GM12864 (cell line): ENCODE data around the gene AMZ1.

Experiments
- DNase-seq: peaks from one replicate; pipeline ENCODE4 v3.0.0-alpha.2; 2011; ENCODE audit warnings: low read depth
- H3K4me3 ChIP-seq: 2 replicates; pipeline ENCODE4 v1.5.1; 2011; ENCODE audit warnings: mild to moderate bottlenecking, low read depth, low read length, control low read depth
- TF ChIP-seq, protein P1 (sequence below): IDR thresholded peaks from 2 replicates; pipeline ENCODE4 v1.5.1; 2011; ENCODE audit warnings: low read depth, mild to moderate bottlenecking, moderate library complexity, low read length, control low read depth, inconsistent platforms; ENCODE audit errors: missing control alignments

AMZ1 gene

DNA sequence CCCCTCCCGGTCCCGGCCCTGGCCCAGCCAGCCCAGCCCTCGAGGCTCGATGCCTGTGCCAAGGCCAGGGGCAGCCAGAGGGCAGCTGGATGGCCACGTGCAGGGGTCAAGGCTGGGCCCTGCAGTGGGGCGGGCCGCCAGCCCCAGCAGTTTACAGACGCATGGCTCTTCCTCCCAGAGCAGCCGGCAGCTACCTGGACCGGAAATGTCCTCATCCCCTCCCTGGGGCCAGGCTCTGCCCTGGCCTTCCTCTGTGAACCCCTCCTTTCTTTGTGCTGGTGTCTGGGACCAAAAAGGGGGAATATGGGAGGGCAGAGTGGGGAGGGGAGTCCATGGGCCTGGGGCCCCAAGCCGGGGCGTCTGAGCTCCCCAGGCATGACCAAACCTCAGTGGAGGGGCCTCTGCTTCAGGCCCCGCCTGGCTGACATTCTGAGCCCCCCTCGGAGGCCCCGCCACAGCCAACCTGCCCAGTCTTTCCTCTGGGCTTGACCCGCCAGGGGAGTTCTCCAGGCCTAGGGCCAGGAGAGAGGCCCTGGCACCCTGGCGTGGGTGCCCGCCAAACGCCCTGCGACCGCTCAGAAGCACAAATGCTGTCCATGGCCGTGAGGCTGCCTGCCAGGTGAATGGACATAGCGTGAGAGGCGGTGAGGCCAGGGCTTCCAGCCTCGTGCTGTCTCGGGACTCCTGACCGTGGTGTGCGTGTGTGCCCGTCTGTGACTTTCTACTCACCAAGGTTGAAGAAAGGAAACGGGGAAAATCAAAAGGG is 24.7 kb upstream of the AMZ1 start:
- no peak overlapping the region for H3K4me3 ChIP-seq
- TF ChIP-seq, protein P1, sequence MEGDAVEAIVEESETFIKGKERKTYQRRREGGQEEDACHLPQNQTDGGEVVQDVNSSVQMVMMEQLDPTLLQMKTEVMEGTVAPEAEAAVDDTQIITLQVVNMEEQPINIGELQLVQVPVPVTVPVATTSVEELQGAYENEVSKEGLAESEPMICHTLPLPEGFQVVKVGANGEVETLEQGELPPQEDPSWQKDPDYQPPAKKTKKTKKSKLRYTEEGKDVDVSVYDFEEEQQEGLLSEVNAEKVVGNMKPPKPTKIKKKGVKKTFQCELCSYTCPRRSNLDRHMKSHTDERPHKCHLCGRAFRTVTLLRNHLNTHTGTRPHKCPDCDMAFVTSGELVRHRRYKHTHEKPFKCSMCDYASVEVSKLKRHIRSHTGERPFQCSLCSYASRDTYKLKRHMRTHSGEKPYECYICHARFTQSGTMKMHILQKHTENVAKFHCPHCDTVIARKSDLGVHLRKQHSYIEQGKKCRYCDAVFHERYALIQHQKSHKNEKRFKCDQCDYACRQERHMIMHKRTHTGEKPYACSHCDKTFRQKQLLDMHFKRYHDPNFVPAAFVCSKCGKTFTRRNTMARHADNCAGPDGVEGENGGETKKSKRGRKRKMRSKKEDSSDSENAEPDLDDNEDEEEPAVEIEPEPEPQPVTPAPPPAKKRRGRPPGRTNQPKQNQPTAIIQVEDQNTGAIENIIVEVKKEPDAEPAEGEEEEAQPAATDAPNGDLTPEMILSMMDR, result no peak
- no peak for DNase-seq

DNA sequence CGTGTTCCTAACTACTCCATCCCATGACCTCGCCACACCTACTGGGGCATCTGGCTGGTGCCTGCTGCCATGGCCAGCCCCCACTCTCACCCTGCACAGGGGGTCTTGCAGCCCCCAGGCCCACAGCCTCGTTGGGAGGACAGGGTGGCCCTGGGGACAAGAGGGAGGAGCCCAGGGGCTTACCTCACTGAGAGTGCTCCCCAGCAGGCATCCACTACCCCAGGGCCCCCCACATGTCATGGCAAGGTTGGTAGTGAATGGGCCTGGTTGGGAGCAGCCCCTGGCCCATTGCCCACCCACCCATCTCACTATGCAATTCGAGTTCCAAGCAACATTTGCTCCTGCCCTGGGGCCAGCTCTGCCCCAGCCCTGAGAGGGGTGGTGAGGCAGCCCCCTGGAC is 24.0 kb upstream of the AMZ1 start:
- TF ChIP-seq, protein P1, result no peak
- no peak for DNase-seq
- H3K4me3 ChIP-seq, result no peak overlapping the region

DNA sequence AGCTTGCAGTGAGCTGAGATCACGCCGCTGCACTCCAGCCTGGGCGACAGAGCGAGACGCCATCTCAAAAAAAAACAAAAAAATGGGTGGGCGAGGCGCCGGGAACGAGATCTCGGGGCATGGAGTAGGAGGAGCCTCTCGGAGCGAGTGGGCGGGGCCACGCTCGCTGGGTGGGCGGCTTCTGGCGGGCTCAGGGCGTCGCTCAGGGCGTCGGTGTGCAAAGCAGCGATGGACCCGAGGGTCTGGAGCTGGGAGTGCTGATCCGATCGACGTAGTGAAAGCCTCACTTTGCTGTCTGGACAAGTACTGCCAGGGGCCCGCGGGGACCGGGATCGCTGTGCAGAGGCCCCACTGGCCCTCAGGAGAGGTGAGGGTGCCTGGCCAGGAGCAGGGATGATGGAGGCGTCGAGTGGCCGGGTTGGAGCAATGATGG is 22.6 kb upstream of the AMZ1 start:
- no peak for DNase-seq
- TF ChIP-seq, protein P1, result no peak
- no peak overlapping the region for H3K4me3 ChIP-seq

DNA sequence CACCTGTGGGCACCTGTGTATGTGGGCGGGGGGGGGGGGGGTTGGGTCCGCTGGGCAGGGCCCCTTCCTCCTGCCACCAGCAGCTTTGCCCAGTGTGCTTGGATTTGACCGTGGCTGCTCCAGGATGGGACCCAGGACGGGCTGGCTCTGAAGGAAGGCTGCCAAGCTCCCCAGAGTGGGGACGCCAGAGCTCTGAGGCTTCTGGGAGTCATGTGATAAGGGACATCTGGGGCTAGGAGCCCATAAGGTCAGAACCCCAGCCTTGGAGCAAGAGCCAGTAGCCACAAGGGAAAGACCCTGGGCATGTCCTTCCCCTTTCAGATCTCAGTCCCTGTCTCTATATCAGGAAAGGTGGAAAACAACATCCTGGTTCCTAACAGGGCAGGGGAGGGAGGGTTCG is 21.8 kb upstream of the AMZ1 start:
- no peak for DNase-seq
- H3K4me3 ChIP-seq, result no peak overlapping the region
- TF ChIP-seq, protein P1, result no peak

DNA sequence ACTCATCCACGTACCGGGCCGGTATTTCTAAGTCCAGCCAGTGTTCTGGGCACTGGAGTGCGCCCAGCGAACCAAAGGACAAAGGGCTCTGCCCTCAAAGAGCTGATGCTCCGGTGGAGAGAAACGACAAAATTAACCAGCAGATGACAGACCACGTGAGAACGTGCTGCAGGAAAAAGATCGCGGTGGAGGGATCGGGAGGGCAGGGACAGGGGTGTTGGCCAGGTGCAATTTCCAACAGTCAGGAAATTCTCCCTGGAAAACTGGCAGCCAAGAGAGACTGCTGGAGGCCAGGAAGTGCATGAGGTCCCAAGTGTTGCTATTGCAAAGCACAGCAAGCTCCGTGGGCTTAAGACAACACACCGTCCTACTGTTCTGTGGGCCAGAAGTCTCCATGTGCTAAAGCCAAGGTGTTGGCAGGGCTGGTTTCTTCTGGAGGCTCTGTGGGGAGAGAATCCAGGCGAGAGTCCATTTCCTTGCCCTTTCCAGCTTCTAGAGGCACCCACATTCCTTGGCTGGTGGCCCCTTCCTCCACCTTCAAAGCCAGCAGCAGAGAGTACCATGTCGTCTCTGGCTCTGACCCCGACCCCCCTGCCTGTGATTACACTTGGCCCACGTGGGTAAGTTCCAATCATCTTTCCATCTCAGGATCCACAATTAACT is 21.3 kb upstream of the AMZ1 start:
- H3K4me3 ChIP-seq, result no peak overlapping the region
- TF ChIP-seq, protein P1, result no peak
- no peak for DNase-seq

DNA sequence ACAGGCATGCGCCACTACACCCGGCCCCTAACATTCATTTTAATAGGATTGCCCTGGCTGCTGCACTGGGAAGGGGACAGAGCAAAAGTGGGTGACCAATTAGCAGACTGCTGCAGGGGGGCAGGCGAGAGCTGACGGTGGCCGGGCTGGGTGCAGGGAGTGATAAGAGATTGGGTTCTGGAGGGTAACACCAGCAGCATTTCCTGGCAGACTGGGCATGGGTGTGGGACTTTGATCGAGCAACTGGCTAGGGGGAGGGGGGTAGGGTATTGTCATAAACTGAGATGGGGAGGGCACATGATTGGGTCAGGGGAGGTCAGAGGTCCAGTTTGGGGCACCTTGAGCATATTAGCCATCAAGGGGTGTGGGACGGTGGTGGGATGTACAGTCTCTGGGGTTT is 20.2 kb upstream of the AMZ1 start:
- no peak for DNase-seq
- no peak overlapping the region for H3K4me3 ChIP-seq
- TF ChIP-seq, protein P1, result no peak

DNA sequence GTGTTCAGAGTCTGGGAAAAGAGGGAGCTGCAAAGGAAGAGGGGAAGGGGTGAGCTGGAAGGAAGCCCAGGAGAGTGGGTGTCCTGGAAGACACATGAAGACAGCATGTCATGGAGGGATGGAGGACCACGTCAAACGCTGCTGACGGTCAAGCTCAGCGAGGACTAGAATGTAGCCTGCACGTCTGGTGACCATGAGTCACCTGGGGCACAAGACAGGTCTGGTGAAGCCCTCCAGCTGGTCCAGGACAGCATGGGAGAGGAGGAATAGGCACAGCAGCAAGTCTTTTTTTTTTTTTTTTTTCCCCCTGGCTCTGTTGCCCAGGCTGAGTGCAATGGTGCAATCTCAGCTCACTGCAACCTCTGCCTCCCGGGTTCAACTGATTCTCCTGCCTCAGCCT is 19.6 kb upstream of the AMZ1 start:
- DNase-seq, result no peak
- TF ChIP-seq, protein P1, result no peak

More for the DNA sequence above, 19.6 kb upstream of the AMZ1 start:
- H3K4me3 ChIP-seq, result no peak overlapping the region
